ENCODE data around the gene SLFN12L. TPM values are rescaled to one million over a fixed set of nuclear protein-coding genes. Genes with fewer than 3 reads are reported as not detected.

SLFN12L gene
- total RNA-seq, 1 experiment from 2014 or later, result not detected

GRCh38 chr17:35496451-35497290 lies 40.8 kb downstream of the SLFN12L start:
- BruUV-seq (replicated peaks), result no TSS peak
- Histone ChIP-seq H3F3A (ENCODE audit: insufficient read depth, low read depth) (no peaks in the 10 kb centered on the region), H3K9me2 (ENCODE audit: insufficient read depth) (no peaks in the 10 kb centered on the region), H3K36me3 (ENCODE audit: low read depth) (no peaks in the 10 kb centered on the region), H3K9me3 (ENCODE audit: insufficient read depth, low read depth) (no peaks in the 10 kb centered on the region), H3K4me3 (no peak overlapping the region), H2AFZ (no peak overlapping the region), H3K79me2 (ENCODE audit: low read depth) (no peaks in the 10 kb centered on the region), H3K27me3 (ENCODE audit: insufficient read depth, low read depth) (peaks cover 69% of the 10 kb centered on the region), H4K20me1 (ENCODE audit: insufficient read depth) (no peaks in the 10 kb centered on the region), H3K4me1 (replicated peaks; ENCODE audit: insufficient read depth) (no peaks in the 10 kb centered on the region), H3K4me2 (no peak overlapping the region), H3K27ac (no peak overlapping the region)
- POLR2A ChIA-PET (ENCODE audit: unreplicated experiment), result no interaction called here
- TF ChIP-seq EZH2 (IDR thresholded peaks at IDR 0.05; ENCODE audit: low read depth) (no peak), CTCF (conservative IDR thresholded peaks at IDR 0.05) (no peak)
- intact Hi-C loops (cut with micrococcal nuclease; ENCODE audit: unreplicated experiment), result no loop called here
- DNase-seq, result no peak
- CTCF ChIA-PET, result no interaction called here

- no peaks in the 10 kb centered on the region for H4K20me1 ChIP-seq (ENCODE audit: insufficient read depth)
- DNase-seq, result no peak
- no peaks in the 10 kb centered on the region for H3K9me3 ChIP-seq (ENCODE audit: insufficient read depth, low read depth)
- TF ChIP-seq CTCF (conservative IDR thresholded peaks at IDR 0.05) (no peak), EZH2 (IDR thresholded peaks at IDR 0.05; ENCODE audit: low read depth) (no peak)
- H3K36me3 ChIP-seq (ENCODE audit: low read depth), result no peaks in the 10 kb centered on the region
- BruUV-seq (replicated peaks), result no TSS peak
- peaks cover 67% of the 10 kb centered on the region for H3K27me3 ChIP-seq (ENCODE audit: insufficient read depth, low read depth)
- H3K4me1 ChIP-seq (replicated peaks; ENCODE audit: insufficient read depth), result no peaks in the 10 kb centered on the region
- no peak overlapping the region for H3K4me3 ChIP-seq
- POLR2A ChIA-PET (ENCODE audit: unreplicated experiment), result interaction anchor here (0.6 kb wide), 1 partner anchor 15 kb away, joined by 7 read pairs; no protein-coding TSS in a partner anchor
- H3F3A ChIP-seq (ENCODE audit: insufficient read depth, low read depth), result no peaks in the 10 kb centered on the region
- no peaks in the 10 kb centered on the region for H3K79me2 ChIP-seq (ENCODE audit: low read depth)
- no peaks in the 10 kb centered on the region for H3K9me2 ChIP-seq (ENCODE audit: insufficient read depth)
- no peak overlapping the region for H3K4me2 ChIP-seq
- CTCF ChIA-PET, result no interaction called here
- H3K27ac ChIP-seq, result no peak overlapping the region
- intact Hi-C loops (cut with micrococcal nuclease; ENCODE audit: unreplicated experiment), result no loop called here
- H2AFZ ChIP-seq, result no peak overlapping the region
These were observed 44.4 kb downstream of the SLFN12L start for GRCh38 chr17:35493040-35493439.

GRCh38 chr17:35491417-35491816 lies 46.1 kb downstream of the SLFN12L start:
- no peaks in the 10 kb centered on the region for H3K4me1 ChIP-seq (replicated peaks; ENCODE audit: insufficient read depth)
- peaks cover 70% of the 10 kb centered on the region for H3K27me3 ChIP-seq (ENCODE audit: insufficient read depth, low read depth)
- no peaks in the 10 kb centered on the region for H3K9me2 ChIP-seq (ENCODE audit: insufficient read depth)
- BruUV-seq (replicated peaks), result no TSS peak
- no peak for DNase-seq
- intact Hi-C loops (cut with micrococcal nuclease; ENCODE audit: unreplicated experiment), result no loop called here
- no peaks in the 10 kb centered on the region for H3K36me3 ChIP-seq (ENCODE audit: low read depth)
- H3F3A ChIP-seq (ENCODE audit: insufficient read depth, low read depth), result no peaks in the 10 kb centered on the region
- H3K27ac ChIP-seq, result no peak overlapping the region
- no peaks in the 10 kb centered on the region for H4K20me1 ChIP-seq (ENCODE audit: insufficient read depth)
- CTCF ChIA-PET, result no interaction called here
- H3K4me3 ChIP-seq, result no peak overlapping the region
- H3K79me2 ChIP-seq (ENCODE audit: low read depth), result no peaks in the 10 kb centered on the region
- H3K4me2 ChIP-seq, result no peak overlapping the region
- H2AFZ ChIP-seq, result no peak overlapping the region
- no peaks in the 10 kb centered on the region for H3K9me3 ChIP-seq (ENCODE audit: insufficient read depth, low read depth)
- POLR2A ChIA-PET (ENCODE audit: unreplicated experiment), result no interaction called here
- no peak for TF ChIP-seq EZH2 (IDR thresholded peaks at IDR 0.05; ENCODE audit: low read depth)
- TF ChIP-seq CTCF (conservative IDR thresholded peaks at IDR 0.05), result no peak
